NCI-H524 (cell line): ENCODE measurements around the gene DLX4.

Experiments used
- DNase-seq, 2 experiments: peaks; one replicate each; lab custom pipeline; 2025; lab: John Stamatoyannopoulos, UW

Gene DLX4

DNA sequence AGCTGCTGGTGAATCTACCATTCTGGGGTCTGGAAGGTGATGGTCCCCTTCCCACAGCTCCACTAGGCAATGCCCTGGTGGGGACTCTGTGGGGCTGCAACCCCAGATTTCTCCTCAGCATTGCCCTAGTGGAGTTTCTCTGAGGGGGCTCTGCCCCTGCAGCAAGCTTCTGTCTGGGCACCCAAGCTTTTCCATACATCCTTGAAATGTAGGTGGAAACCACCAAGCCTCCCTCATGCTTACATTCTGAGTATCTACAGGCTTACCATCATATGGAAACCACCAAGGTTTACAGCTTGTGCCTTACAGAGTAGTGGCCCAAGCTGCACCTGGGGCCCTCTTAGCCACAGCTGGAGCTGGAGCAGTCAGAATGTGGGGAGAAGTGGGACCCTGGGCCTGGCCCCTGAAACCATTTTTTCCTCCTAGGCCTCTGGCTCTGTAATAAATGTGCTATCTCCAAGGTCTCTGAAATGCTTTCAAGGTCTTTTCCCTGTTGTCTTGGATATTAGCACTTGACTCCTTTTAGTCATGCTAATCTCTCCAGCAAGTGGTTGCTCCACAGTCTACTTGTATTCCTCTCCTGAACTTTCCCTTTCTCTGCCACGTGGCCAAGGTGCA is 45.6 kb downstream of the DLX4 start:
- no peak for DNase-seq

DNA sequence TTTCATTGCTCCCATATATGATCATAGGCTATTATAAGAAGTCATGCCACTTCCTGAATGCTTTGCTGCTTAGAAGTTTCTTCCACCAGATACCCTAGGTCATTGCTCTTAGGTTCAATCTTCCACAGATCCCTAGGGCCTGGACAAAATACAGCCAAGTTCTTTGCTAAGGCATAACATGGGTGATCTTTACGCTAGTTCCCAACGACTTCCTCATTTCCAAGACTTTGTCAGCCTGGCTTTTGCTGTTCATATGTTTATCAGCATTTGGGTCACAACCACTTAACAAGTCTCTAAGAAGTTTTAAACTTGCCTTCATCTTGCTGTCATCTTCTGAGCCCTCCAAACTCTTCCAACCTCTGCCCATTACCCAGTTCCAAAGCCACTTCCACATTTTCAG is 46.2 kb downstream of the DLX4 start:
- DNase-seq: no peak

DNA sequence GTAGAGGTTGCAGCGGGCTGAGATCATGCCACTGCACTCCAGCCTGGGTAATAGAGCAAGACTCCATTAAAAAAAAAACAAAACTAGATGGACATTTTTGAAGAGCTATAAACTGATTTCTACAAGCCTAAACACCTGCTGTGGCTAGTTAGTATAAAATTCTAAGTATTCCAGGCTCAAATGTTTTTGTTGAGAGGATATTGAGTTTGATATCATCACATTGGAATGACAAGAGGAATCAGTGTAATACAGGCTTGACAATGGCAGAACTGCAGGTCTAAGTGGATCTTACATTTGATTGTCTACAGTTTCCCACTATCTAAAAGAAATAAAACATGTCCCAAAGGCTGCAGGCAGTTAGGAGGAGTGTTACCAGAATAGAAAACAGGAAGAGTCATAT is 49.9 kb downstream of the DLX4 start:
- no peak for DNase-seq

DNA sequence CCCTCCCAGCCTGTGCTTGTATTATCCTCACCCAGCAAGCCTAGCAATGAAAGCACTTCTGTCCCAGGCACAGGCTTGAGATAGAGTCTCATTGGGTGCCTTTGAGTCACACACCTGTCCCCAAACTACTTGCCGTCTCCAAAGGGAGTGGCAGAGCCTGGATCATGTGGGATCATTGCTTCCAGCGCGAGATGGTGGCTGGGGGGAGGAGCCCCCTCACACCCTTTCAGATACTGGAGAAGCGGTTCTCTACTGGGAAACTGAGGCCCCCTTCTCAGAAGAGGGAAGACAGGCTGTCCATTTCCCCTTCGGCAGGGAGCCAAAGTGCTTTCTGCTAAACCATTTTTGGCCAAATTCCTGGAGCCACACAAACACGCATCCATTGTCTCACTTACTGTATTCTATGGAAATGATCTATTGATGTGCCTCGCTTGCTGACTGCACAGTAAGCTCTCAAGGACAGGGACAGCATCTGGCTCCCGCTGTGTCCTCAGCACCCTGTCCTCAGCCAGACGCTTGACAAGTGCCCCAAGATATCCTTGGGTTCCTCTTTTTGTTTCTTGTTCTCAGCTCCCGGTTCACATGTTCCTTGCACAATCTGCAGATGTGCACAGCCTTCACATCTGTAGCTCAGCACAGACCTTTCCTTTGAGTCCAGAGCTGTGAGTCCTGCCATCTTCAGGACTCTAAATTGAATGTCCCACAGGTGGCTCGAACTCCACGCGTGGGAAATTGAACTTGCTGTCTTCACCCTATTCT is 52.0 kb downstream of the DLX4 start:
- peak in 1 of 2 experiments; percentile 23 for DNase-seq

DNA sequence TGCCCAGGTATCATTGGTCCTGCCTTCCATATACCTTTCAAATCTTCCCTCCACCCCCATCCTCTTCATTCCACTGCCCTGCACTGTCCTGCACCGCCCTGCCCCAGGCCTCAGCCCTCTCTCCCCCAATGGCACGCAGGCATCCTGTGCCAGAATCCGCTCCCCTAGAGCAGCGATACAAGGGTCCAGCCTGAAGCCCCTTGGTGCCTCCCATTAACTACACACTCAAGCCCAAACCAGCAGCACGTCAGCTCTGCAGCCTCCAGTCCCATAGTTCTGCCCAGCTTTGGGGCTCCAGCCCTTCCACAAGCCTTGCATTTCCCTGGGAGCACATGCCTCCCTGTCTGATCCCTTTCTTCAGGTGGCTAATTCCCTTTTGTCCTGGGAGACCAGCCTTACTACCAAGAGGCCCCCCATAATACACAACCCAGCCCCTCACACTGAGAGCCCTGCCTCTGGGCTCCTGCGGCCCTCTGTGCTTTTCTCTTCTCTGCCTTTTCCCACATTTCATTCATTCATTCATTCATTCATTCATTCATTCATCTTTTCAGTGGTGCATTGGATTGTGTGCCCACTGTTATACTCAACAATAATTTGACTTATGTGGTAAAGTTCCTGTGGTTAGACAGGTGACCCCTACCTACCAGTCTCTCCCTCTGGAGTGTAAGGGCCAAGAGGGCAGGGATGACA is 52.8 kb downstream of the DLX4 start:
- no peak for DNase-seq

DNA sequence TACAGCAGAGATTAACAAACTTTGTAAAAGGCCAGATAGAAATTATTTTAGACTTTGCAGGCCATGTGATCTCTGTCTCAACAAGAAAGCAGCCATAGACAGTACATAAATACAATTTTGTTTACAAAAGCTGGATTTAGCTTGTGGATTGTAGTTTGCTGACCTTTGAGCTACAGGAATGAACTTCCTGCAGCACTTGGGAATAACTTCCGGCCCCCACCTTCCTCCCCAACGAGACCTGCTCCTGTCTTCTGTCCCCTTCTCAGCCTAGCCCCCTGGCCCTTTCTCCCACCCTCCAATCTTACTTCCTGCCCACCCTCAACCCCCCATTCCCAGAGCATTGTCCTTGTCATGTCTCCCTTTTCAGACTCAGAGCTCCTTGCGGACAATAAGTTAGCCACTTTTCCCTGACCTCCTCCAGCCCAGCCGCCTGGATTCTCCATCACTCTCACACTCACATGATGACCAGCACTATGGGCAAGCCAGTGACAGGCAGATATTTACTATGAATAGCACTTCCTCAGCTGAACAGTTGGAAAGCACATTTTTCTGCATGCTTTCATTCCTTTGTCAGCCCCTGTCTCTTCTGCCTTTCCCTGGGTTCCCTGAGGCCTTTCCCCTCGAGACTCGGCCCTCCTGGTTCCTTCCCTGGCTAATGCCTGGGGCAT is 53.6 kb downstream of the DLX4 start:
- no peak for DNase-seq

DNA sequence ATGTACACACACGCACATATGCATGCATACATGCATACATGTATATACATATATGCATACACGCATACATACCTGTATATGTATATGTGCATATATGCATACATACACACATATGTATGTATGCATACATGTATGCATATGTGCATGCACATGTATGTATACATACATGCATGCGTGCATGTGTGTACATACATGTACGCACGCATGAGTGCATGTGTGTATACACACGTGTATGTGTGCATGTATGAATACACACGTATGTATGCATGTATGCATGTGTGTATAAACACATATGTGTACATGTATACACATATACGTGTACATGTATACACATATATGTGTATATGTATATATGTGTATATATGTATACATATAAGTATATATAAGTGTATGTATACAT is 54.5 kb downstream of the DLX4 start:
- DNase-seq: no peak
